Loucy (cell line): Measurements from ENCODE around the gene RASGRP3.

Experiments used
- H2AFZ ChIP-seq: fragments of 200-600 bp; sonication (generic); 2 replicates; pipeline ENCODE4 v1.6.0; 2016; ENCODE audit warnings: antibody characterized with exemption, mild to moderate bottlenecking, low read length, moderate library complexity
- H3F3A ChIP-seq: fragments of 200-600 bp; 2 replicates; pipeline ENCODE4 v1.6.0; 2016; ENCODE audit warnings: antibody characterized with exemption, low read depth, mild to moderate bottlenecking
- H3K27me3 ChIP-seq: fragments of 200-600 bp; sonication (generic); 2 replicates; pipeline ENCODE4 v1.6.1; 2014; ENCODE audit warnings: low read length, mild to moderate bottlenecking; ENCODE audit not compliant: insufficient read depth, poor library complexity, severe bottlenecking
- H3K36me3 ChIP-seq: fragments of 200-600 bp; sonication (generic); 2 replicates; pipeline ENCODE4 v1.6.1; 2016; ENCODE audit warnings: low read length; ENCODE audit not compliant: insufficient read depth
- H3K4me1 ChIP-seq: fragments of 200-600 bp; sonication (generic); 2 replicates; pipeline ENCODE4 v1.5.1; 2014; ENCODE audit warnings: low read length, mild to moderate bottlenecking; ENCODE audit not compliant: insufficient read depth, poor library complexity, severe bottlenecking
- H3K4me2 ChIP-seq: fragments of 200-600 bp; sonication (generic); 2 replicates; pipeline ENCODE4 v1.6.0; 2014; ENCODE audit warnings: antibody characterized with exemption, low read length, low read depth, mild to moderate bottlenecking; ENCODE audit not compliant: poor library complexity, severe bottlenecking
- H3K4me3 ChIP-seq: fragments of 200-600 bp; sonication (generic); 2 replicates; pipeline ENCODE4 v1.5.1; 2014; ENCODE audit warnings: low read length, mild to moderate bottlenecking, mixed read lengths; ENCODE audit not compliant: poor library complexity, severe bottlenecking
- H3K79me2 ChIP-seq: fragments of 200-600 bp; sonication (generic); 2 replicates; pipeline ENCODE4 v1.6.1; 2014; ENCODE audit warnings: low read length; ENCODE audit not compliant: insufficient read depth
- H3K9ac ChIP-seq: fragments of 200-600 bp; sonication (generic); 2 replicates; pipeline ENCODE4 v1.6.0; 2014; ENCODE audit warnings: mild to moderate bottlenecking, low read depth, low read length, moderate library complexity; ENCODE audit not compliant: poor library complexity, severe bottlenecking
- H3K9me2 ChIP-seq: fragments of 200-600 bp; sonication (generic); replicated peaks from 2 replicates; pipeline ENCODE4 v1.6.1; 2016; ENCODE audit warnings: low read depth, low read length, mixed read lengths
- H3K9me3 ChIP-seq: fragments of 200-600 bp; sonication (generic); 2 replicates; pipeline ENCODE4 v1.6.1; 2014; ENCODE audit warnings: mild to moderate bottlenecking, antibody characterized with exemption, low read length, low read depth; ENCODE audit not compliant: insufficient read depth
- H4K20me1 ChIP-seq: fragments of 200-600 bp; sonication (generic); 2 replicates; pipeline ENCODE4 v1.6.0; 2014; ENCODE audit warnings: antibody characterized with exemption, low read length, mild to moderate bottlenecking; ENCODE audit not compliant: insufficient read depth, poor library complexity, severe bottlenecking
- EZH2phosphoT487 ChIP-seq: fragments of 200-600 bp; IDR thresholded peaks from 2 replicates; pipeline ENCODE4 v1.6.1; 2018; ENCODE audit warnings: antibody characterized with exemption, mild to moderate bottlenecking, moderate library complexity, borderline replicate concordance
- TF ChIP-seq, protein P1 (sequence below): fragments of 200-600 bp; sonication (generic); conservative IDR thresholded peaks from 2 replicates; pipeline ENCODE4 v1.5.1; 2014; ENCODE audit warnings: mild to moderate bottlenecking, antibody characterized with exemption, low read length

RASGRP3 gene

DNA sequence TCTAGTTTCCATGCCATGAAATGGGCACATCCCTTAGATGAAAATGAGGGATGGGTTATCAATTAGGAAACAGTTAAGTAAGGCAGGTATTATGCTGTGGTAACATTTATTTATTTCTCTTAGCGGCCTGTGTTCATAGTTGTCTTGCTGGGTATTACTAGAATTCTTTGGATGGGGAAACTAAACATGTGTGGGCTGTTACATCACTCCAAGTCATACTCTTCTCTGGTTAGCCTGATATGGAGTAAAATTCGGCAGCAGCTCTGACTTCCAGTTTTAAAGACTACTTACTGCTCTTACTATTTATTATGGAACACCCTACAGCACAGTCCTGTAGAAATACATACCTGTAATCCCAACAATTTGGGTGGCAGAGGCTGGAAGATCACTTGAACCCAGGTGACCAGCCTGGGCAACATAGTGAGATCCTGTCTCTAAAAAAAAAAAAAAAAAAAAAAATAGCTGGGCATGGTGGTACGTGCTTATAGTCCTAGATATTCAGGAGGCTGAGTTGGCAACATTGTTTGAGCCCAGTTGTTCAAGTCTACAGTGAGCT is 33.1 kb upstream of the RASGRP3 start:
- no peaks in the 10 kb centered on the region for H3K36me3 ChIP-seq
- no peaks in the 10 kb centered on the region for H3K9me3 ChIP-seq
- H3K79me2 ChIP-seq: no peaks in the 10 kb centered on the region
- no peaks in the 10 kb centered on the region for H3F3A ChIP-seq
- no peak overlapping the region for H3K4me2 ChIP-seq
- no peak overlapping the region for H2AFZ ChIP-seq
- no peak overlapping the region for H3K9ac ChIP-seq
- TF ChIP-seq, protein P1, sequence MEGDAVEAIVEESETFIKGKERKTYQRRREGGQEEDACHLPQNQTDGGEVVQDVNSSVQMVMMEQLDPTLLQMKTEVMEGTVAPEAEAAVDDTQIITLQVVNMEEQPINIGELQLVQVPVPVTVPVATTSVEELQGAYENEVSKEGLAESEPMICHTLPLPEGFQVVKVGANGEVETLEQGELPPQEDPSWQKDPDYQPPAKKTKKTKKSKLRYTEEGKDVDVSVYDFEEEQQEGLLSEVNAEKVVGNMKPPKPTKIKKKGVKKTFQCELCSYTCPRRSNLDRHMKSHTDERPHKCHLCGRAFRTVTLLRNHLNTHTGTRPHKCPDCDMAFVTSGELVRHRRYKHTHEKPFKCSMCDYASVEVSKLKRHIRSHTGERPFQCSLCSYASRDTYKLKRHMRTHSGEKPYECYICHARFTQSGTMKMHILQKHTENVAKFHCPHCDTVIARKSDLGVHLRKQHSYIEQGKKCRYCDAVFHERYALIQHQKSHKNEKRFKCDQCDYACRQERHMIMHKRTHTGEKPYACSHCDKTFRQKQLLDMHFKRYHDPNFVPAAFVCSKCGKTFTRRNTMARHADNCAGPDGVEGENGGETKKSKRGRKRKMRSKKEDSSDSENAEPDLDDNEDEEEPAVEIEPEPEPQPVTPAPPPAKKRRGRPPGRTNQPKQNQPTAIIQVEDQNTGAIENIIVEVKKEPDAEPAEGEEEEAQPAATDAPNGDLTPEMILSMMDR: no peak
- no peak for TF ChIP-seq EZH2phosphoT487
- H3K4me1 ChIP-seq: peaks cover 2% of the 10 kb centered on the region
- no peaks in the 10 kb centered on the region for H3K9me2 ChIP-seq
- H3K4me3 ChIP-seq: no peak overlapping the region
- no peaks in the 10 kb centered on the region for H3K27me3 ChIP-seq
- no peaks in the 10 kb centered on the region for H4K20me1 ChIP-seq

DNA sequence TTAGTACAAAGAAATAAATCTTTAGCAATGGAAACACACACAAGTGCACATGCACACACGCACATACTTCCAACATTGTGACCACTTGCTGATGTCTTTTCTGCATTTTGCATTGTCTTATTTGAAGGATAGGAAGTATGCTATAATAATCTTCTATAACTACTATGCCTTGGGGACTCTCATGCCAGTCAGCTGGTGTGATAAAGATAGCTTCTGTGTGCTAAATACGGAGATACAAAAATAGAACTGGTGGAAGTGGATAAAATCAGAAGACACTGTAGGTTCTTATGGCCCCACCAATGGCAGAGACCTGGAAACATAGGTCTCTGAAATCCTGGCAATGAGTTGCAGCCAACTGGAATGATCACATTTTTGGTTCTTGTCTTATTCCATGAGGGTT is 31.5 kb upstream of the RASGRP3 start:
- no peak overlapping the region for H3K9ac ChIP-seq
- no peaks in the 10 kb centered on the region for H3F3A ChIP-seq
- no peaks in the 10 kb centered on the region for H3K79me2 ChIP-seq
- H3K9me3 ChIP-seq: no peaks in the 10 kb centered on the region
- H3K4me2 ChIP-seq: no peak overlapping the region
- no peaks in the 10 kb centered on the region for H4K20me1 ChIP-seq
- no peak overlapping the region for H3K4me3 ChIP-seq
- H3K27me3 ChIP-seq: no peaks in the 10 kb centered on the region
- no peak overlapping the region for H2AFZ ChIP-seq
- H3K4me1 ChIP-seq: peaks cover 3% of the 10 kb centered on the region
- TF ChIP-seq EZH2phosphoT487: no peak
- TF ChIP-seq, protein P1: no peak
- no peaks in the 10 kb centered on the region for H3K36me3 ChIP-seq
- H3K9me2 ChIP-seq: no peaks in the 10 kb centered on the region

DNA sequence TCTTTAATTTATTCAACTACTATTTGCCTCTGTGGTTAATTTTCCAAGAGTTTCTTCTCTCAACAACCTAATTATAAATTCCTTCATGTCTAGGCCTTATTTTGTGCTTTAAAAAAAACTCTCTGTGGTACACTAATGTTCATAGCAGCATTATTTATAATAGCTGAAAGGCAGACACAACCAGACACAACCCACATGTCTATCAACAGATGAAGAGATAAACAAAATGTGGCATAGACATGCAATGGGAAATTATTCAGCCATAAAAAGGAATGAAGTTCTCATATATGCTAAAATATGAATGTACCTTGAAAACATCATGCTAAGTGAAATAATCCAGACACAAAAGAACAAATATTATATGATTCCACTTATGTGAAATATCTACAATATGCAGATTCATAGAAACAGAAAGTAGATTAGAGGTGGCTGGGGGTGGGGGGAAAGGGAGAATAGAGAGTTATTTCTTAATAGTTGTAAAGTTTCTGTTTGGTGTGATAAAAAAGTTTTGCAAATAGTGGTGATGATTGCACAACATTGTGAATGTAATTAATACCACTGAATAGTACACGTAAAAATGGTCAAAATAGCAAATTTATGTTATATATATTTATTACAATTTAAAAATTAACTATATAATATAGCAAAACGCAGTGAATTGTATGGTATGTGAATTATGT is 28.1 kb upstream of the RASGRP3 start:
- TF ChIP-seq EZH2phosphoT487: no peak
- TF ChIP-seq, protein P1: no peak
- Histone ChIP-seq H2AFZ (no peak overlapping the region), H3K4me2 (no peak overlapping the region)

More for the DNA sequence above, 28.1 kb upstream of the RASGRP3 start:
- no peaks in the 10 kb centered on the region for H3K36me3 ChIP-seq
- no peaks in the 10 kb centered on the region for H3K27me3 ChIP-seq
- no peak overlapping the region for H3K4me3 ChIP-seq
- no peak overlapping the region for H3K9ac ChIP-seq
- H3K79me2 ChIP-seq: no peaks in the 10 kb centered on the region
- no peaks in the 10 kb centered on the region for H4K20me1 ChIP-seq
- H3K4me1 ChIP-seq: peaks cover 3% of the 10 kb centered on the region
- no peaks in the 10 kb centered on the region for H3K9me2 ChIP-seq
- H3F3A ChIP-seq: no peaks in the 10 kb centered on the region
- H3K9me3 ChIP-seq: no peaks in the 10 kb centered on the region; the same call in 1 of the 2 replicates
